GDM1 (cell line): ENCODE data around the gene SRRD.
"Not testable (repeated sequence)": the region's sequence is repeated elsewhere in the genome, so short reads cannot be mapped to it uniquely, and the experiment has no call there.

Experiments used
- DNase-seq: peaks from one replicate; lab custom pipeline; 2025; lab: John Stamatoyannopoulos, UW

Gene SRRD

DNA sequence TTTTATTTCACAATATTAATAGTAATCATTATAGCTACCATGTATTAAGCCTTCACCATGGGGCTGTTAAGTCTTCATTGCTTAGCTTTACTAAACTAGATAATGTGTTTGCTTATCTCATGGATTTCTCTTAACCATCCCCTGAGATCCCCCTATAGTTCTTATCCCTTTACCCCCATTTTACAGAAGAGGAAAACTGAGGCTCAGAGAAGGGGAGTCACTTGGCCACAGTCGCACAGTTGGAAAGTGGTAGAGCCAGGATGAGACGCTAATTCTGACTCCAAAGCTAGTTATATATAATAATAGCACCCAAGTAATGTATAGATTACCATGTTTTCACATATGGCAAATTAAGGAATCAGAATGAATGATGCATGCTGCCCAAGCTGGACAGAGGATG, 38.3 kb downstream of the SRRD start:
- DNase-seq, result no peak

GRCh38 chr22:26522592-26522991, 38.9 kb downstream of the SRRD start:
- no peak for DNase-seq

GRCh38 chr22:26524870-26525269, 41.2 kb downstream of the SRRD start:
- DNase-seq, result no peak

- DNase-seq, result no peak
These were observed 42.4 kb downstream of the SRRD start for GRCh38 chr22:26525946-26526564.

- DNase-seq, result no peak
These were observed 43.5 kb downstream of the SRRD start for GRCh38 chr22:26527167-26527566.

GRCh38 chr22:26527574-26528465, 44.1 kb downstream of the SRRD start:
- DNase-seq, result no peak

DNA sequence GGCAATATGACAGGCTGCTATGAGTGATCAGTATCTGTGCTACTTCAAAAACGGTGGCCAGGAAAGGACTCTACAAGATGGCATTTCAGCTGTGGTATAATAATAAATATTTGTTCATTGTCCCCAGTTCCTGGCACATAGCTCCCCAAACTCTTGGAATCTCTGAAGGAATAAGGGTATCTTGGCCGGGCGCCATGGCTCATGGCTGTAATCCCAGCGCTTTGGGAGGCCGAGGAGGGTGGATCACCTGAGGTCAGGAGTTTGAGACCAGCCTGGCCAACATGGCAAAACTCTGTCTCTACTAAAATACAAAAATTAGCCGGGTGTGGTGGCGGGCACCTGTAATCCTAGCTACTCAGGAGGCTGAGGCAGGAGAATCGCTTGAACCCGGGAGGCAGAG, 44.8 kb downstream of the SRRD start:
- DNase-seq, result not testable (repeated sequence)

GRCh38 chr22:26529345-26529744, 45.7 kb downstream of the SRRD start:
- no peak for DNase-seq

DNA sequence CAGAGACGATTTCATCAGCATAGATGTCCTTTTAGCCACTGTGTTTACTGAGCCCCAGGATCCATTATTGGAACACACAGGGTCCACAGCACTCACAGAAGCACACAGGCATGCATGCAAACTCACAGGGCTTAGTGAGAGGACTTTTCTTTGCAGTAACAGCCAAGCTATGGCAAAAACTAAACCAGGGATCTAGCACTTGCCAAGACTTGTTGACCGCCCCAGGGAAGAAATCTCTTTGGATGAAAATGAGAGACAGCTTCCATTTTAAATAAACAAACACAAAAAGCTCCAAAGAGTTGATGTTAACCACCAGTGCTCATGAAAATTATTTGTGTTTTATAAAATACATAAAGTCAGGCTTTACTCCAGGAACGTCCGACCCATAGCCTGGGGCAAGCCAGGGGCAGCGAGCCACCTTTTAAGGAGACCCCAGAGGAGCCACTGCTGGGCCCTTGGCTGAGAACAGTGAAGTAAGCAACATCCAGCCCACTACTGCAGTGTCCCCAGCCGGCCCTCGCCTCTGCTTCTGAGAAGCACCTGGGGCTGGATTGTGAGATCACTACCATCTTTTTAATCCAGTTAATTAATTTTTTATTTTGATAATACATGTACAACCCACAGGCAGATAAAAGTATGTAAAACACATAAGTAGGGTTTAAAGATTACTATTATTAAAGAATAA, 50.6 kb downstream of the SRRD start:
- DNase-seq, result no peak

DNA sequence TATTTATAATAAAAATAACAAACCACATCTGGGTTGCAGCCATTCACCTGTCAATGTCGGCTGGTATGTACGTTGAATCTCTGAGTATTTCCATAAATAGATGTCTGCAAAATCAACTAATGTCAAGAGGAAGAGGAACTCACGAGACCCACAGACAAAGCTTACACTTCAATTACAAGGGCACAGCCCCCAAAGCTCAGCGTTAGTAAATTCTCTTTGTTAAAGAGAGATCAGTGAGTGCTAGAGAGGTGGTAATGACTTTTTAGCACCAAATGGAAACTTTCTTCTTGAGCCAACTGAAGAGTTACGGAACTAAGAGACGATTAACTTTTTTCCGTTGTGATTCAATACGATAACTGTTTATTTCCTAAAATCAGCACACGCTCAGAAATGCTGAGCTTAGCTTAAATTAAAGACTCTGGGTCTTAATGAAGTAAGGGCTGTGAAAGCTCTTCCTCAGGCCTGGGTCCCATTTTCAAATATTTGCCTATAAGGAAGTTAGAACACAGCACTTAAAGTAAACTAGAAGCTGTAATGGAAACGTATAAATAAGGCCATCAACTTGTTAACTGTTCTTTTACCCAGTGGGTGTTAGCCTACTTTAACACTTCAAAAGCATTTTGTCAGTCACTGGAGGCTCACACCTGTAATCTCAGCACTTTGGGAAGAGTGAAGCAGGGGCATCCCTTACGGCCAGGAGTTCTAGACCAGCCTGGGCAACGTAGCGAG, 51.4 kb downstream of the SRRD start:
- DNase-seq, result no peak

GRCh38 chr22:26535603-26535908, 51.9 kb downstream of the SRRD start:
- no peak for DNase-seq

DNA sequence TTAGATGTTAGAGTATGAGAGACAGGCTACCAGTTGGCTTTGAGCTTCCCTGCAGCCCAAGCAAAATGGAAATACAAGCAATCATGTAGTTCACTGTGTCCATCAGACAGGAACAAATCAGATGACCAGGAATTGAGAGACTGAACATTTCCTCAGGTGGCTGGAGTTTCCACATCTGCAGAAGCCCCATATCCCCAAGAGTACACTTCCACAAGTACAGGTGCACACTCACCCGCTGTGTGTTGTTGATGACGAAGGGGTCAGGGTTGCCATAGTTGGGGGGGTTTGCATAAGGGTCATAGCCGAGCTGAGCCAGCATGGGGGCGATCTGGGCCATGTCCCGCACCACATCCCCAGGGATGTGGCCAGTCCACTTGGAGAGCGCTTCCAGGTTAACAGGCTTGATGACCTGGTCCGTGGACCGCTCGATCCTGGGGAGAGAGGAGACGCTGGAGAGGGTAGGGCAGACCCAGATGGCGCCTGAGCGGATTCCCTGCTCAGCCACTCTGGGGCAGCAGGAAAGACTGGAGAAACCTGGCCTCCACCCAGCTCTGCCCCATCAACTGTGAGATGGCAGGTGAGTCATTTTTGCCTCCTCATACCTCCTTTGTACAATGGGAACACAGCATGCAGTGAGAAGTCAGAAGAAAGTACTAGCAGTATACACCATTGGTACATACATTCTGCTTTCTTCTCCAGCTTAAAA, 52.5 kb downstream of the SRRD start:
- DNase-seq, result no peak

DNA sequence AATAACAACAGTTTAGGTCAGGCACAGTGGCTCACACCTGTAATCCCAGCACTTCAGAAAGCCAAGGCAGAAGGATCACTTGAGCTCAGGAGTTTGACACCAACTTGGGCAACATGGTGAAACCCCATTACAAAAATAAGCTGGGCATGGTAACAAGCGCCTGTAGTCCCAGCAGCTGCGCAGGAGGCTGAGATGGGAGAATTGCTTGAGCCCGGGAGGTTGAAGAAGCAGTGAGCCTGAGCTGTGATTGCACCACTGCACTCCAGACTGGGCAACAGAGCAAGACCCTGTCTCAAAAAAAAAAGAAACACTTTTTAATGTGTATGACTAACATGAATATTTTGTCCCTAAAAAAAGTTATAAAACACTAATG, 53.1 kb downstream of the SRRD start:
- no peak for DNase-seq

DNA sequence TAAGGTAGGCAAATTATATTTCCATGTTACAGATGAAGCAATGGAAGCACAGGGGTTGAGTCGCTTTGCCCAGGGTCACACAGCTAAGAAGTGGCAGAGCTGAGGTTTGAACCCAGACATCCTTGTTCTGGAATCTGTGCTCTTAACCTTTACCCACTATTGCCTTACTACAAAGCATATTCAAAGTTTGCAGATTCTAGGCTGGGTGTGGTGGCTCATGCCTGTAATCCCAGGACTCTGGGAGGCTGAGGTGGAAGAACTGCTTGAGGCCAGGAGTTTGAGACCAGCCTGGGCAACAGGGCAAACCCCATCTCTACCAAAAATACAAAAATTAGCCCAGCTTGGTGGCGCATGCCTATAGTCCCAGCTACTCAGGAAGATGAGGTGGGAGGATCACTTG, 56.4 kb downstream of the SRRD start:
- no peak for DNase-seq

DNA sequence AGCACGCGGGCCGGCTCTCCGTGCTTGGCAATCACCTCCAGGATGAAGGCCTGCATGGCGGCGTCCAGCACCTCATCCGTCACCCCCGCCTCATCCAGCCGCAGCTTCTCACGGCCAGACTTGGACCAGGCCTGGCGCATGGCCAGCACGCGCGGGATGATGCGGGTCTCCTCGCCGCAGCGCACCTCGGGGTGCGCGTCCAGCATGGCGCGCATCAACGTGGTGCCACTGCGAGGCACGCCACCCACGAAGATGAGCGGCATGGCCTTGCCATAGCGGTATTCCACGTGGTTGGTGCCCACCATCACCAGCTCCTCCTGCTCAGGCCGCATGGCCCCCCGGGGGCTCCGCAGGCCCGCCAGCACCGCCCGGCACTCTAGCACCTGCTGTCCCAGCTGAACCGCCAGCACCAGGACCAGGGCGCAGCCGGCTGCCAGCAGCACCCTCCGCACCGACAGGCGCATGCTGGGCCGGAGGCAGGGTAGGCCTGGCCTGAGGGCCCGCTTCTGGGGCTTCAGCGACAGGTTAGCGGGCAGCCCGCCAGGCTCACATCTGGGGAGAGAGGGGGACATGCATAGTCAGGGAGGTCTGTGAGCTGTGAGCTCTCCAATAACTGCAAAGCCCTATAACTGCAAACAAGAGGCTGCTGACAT, 57.6 kb downstream of the SRRD start:
- DNase-seq, result no peak

DNA sequence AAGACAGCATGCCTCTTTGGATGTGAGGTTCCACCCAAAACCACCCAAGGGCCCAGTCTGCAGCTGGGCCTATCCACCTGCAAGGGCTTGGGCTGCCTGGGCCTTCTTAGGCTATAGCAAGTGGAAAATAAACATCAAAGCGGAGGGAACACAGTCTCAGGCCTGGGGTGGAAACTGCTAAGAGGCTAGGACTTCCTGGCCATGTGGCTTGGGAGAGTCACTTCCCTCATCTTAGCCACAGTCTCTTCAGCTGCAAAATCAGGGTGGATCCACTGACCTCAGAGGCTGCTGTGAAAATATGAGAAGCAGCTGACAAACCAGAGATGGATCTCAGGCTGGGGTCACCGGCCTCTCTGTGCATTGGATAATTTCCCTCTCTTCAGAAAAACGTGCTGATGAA, 59.2 kb downstream of the SRRD start:
- peak; percentile 47 for DNase-seq
